Panc1 (cell line): ENCODE data around the gene TEX26. TPM values are rescaled to one million over a fixed set of nuclear protein-coding genes. Genes with fewer than 3 reads are reported as not detected.

Experiments
- ATAC-seq: fragments of 200-7000 bp; cut with Tn5 transposase; 2 replicates; pipeline ENCODE4 v1.9.1; 2020; ENCODE audit warnings: mild to moderate bottlenecking, moderate library complexity
- BruUV-seq: library from RNA; stranded (reverse); fragments of 400-500 nt; replicated peaks from 2 replicates; lab custom pipeline; 2021; lab: Mats Ljungman, UMichigan
- CTCF ChIA-PET: fragments of 300-600 bp; sonication (Branson Sonifier 250); formaldehyde crosslinking; loops from one replicate; lab custom pipeline; 2022; ENCODE audit warnings: antibody characterized with exemption; lab: Charles Lee
- POLR2A ChIA-PET: fragments of 300-600 bp; sonication (Branson Sonifier 250); formaldehyde crosslinking; loops from one replicate; lab custom pipeline; 2022; ENCODE audit warnings: antibody characterized with exemption; lab: Charles Lee
- DNase-seq: peaks from one replicate; pipeline ENCODE4 v3.0.0-alpha.2; 2010; ENCODE audit warnings: low read depth, low spot score
- H3K27ac ChIP-seq: 2 replicates; pipeline ENCODE4 v1.5.1; 2011; ENCODE audit warnings: mild to moderate bottlenecking, low read length, inconsistent platforms
- H3K27me3 ChIP-seq: fragments of 200-500 bp; sonication (Bioruptor generic); 2 replicates; pipeline ENCODE4 v1.6.0; 2014; ENCODE audit warnings: low read length, inconsistent platforms; ENCODE audit not compliant: control insufficient read depth, insufficient read depth
- H3K36me3 ChIP-seq: fragments of 200-500 bp; sonication (Bioruptor generic); 2 replicates; pipeline ENCODE4 v1.5.1; 2014; ENCODE audit warnings: inconsistent platforms, mild to moderate bottlenecking, low read length, moderate library complexity; ENCODE audit not compliant: control insufficient read depth, insufficient read depth
- H3K4me1 ChIP-seq: 2 replicates; pipeline ENCODE4 v1.5.1; 2011; ENCODE audit warnings: inconsistent platforms, mild to moderate bottlenecking, low read length, moderate library complexity; ENCODE audit not compliant: control insufficient read depth, insufficient read depth
- H3K4me3 ChIP-seq, 2 experiments: 2 replicates each; pipeline ENCODE4 v1.5.1; 2011 to 2012; ENCODE audit warnings: low read depth in 2 of 2, low read length in 2 of 2, mild to moderate bottlenecking in 2 of 2, inconsistent platforms in 1 of 2, moderate library complexity in 1 of 2
- H3K9me3 ChIP-seq: fragments of 200-500 bp; sonication (Bioruptor generic); 2 replicates; pipeline ENCODE4 v1.5.1; 2014; ENCODE audit warnings: low read depth, mild to moderate bottlenecking, inconsistent platforms, low read length, moderate library complexity; ENCODE audit not compliant: control insufficient read depth, insufficient read depth
- CTCF ChIP-seq: fragments of 450-650 bp; IDR thresholded peaks from 2 replicates; pipeline ENCODE4 v1.5.1; 2017; ENCODE audit warnings: mild to moderate bottlenecking
- POLR2AphosphoS5 ChIP-seq: IDR thresholded peaks from 2 replicates; pipeline ENCODE4 v1.6.1; 2012; ENCODE audit warnings: mild to moderate bottlenecking, low read depth, low read length, moderate library complexity
- REST ChIP-seq, 2 experiments: IDR thresholded peaks; 2 replicates each; pipeline ENCODE4 v1.6.1; 2011 to 2012; ENCODE audit warnings: low read depth in 2 of 2, control low read depth in 1 of 2, low read length in 1 of 2, mild to moderate bottlenecking in 1 of 2, moderate library complexity in 1 of 2; ENCODE audit not compliant: insufficient read depth in 1 of 2
- SIN3A ChIP-seq: IDR thresholded peaks from 2 replicates; pipeline ENCODE4 v1.6.1; 2012; ENCODE audit warnings: low read depth, mild to moderate bottlenecking, low read length, moderate library complexity, borderline replicate concordance; ENCODE audit not compliant: insufficient read depth
- TCF7L2 ChIP-seq: IDR thresholded peaks from 2 replicates; pipeline ENCODE4 v1.6.1; 2011; ENCODE audit warnings: mild to moderate bottlenecking, low read depth, low read length, inconsistent platforms
- in situ Hi-C: cut with HindIII; loops from 2 replicates; pipeline ENCODE4 v1.10.0; 2016; ENCODE audit warnings: low sequenced_read_pairs, low pct_unique_long_range_greater_than_20kb
- intact Hi-C: fragments of 100-400 bp; cut with micrococcal nuclease; formaldehyde crosslinking; loops from one replicate; pipeline ENCODE4 v1.10.0; 2022; ENCODE audit not compliant: unreplicated experiment
- total RNA-seq: library from RNA; stranded (reverse); gene quantifications from one replicate; pipeline ENCODE4 v1.2.1, GENCODE V29; 2021; ENCODE audit not compliant: unreplicated experiment

The TEX26 gene
- total RNA-seq, 1 experiment from 2014 or later, result not detected

GRCh38 chr13:30923418-30923817, 9.0 kb upstream of the TEX26 start:
- CTCF ChIA-PET, result no interaction called here
- DNase-seq, result no peak

GRCh38 chr13:30924721-30925120, 7.7 kb upstream of the TEX26 start:
- Histone ChIP-seq H3K36me3 (no peaks in the 10 kb centered on the region), H3K9me3 (no peaks in the 10 kb centered on the region), H3K4me3 (no peak overlapping the region), H3K27me3 (no peaks in the 10 kb centered on the region), H3K27ac (no peak overlapping the region), H3K4me1 (no peaks in the 10 kb centered on the region)
- in situ Hi-C loops (no loop called here), intact Hi-C loops (no loop called here)
- TF ChIP-seq REST (IDR thresholded peaks at IDR 0.05; ENCODE audit: insufficient read depth in 1 of 2, low read depth in 2 of 2, low read length in 1 of 2) (no peak), SIN3A (no peak), CTCF (no peak), TCF7L2 (no peak), POLR2AphosphoS5 (no peak)
- no TSS peak for BruUV-seq
- CTCF ChIA-PET, result no interaction called here
- POLR2A ChIA-PET, result no interaction called here
- DNase-seq (no peak), ATAC-seq (no peak)

More at GRCh38 chr13:30923418-30923817, 9.0 kb upstream of the TEX26 start:
- no peak for ATAC-seq
- no TSS peak for BruUV-seq
- no peaks in the 10 kb centered on the region for H3K36me3 ChIP-seq
- no peak overlapping the region for H3K27ac ChIP-seq
- POLR2A ChIA-PET, result no interaction called here
- no peaks in the 10 kb centered on the region for H3K4me1 ChIP-seq
- TF ChIP-seq CTCF (no peak), POLR2AphosphoS5 (no peak), TCF7L2 (no peak), REST (IDR thresholded peaks at IDR 0.05; ENCODE audit: insufficient read depth in 1 of 2, low read depth in 2 of 2, low read length in 1 of 2) (no peak), SIN3A (no peak)
- H3K27me3 ChIP-seq, result no peaks in the 10 kb centered on the region
- no peak overlapping the region for H3K4me3 ChIP-seq
- intact Hi-C loops (no loop called here), in situ Hi-C loops (no loop called here)
- no peaks in the 10 kb centered on the region for H3K9me3 ChIP-seq
